Esophagus muscularis mucosa (tissue), 4 donors: ENCODE data around the gene MPZL1. TPM values are rescaled to one million over a fixed set of nuclear protein-coding genes. Genes with fewer than 3 reads are reported as not detected.

Source experiments
- DNase-seq: peaks from one replicate; pipeline ENCODE4 v3.0.0-alpha.2; 2017; ENCODE audit errors: extremely low spot score
- H3K27ac ChIP-seq, 4 donors: fragments of 200-600 bp; sonication (generic); replicated peaks in 1 of 4; 1 replicate in 3 of 4; 2 replicates in 1 of 4; pipeline ENCODE4 v1.5.1; 2016 to 2019; ENCODE audit warnings: mild to moderate bottlenecking in 1 of 4
- H3K27me3 ChIP-seq, 4 donors: fragments of 200-600 bp; sonication (generic); one replicate each; pipeline versions ENCODE4 v1.5.1 to v1.6.0; 2016 to 2019
- H3K36me3 ChIP-seq, 4 donors: fragments of 200-600 bp; sonication (generic); one replicate each; pipeline ENCODE4 v1.5.1; 2016 to 2019
- H3K4me1 ChIP-seq, 4 donors: fragments of 200-600 bp; sonication (generic); one replicate each; pipeline ENCODE4 v1.5.1; 2016 to 2019
- H3K4me3 ChIP-seq, 4 donors: fragments of 200-600 bp; sonication (generic); 1 replicate in 2 of 4; 2 replicates in 2 of 4; pipeline ENCODE4 v1.5.1; 2016 to 2019; ENCODE audit warnings: mild to moderate bottlenecking in 4 of 4, moderate library complexity in 1 of 4
- H3K9me3 ChIP-seq, 4 donors: fragments of 200-600 bp; sonication (generic); 1 replicate in 3 of 4; 2 replicates in 1 of 4; pipeline ENCODE4 v1.5.1; 2016 to 2019
- CTCF ChIP-seq, 3 experiments: fragments of 200-600 bp in 2 of 3; fragments of 450-650 bp in 1 of 3; sonication (generic) in 2 of 3; IDR thresholded peaks; one replicate each; pipeline ENCODE4 v1.5.1; 2017 to 2019; ENCODE audit warnings: antibody characterized with exemption in 3 of 3, mild to moderate bottlenecking in 2 of 3, moderate library complexity in 1 of 3
- EP300 ChIP-seq: sonication (generic); formaldehyde crosslinking; IDR thresholded peaks from one replicate; pipeline ENCODE4 v1.6.1; 2017; ENCODE audit warnings: antibody characterized with exemption
- POLR2A ChIP-seq: fragments of 450-650 bp; IDR thresholded peaks from one replicate; pipeline ENCODE4 v1.6.1; 2017; ENCODE audit warnings: antibody characterized with exemption, moderate library complexity, mild to moderate bottlenecking, low read depth
- POLR2AphosphoS5 ChIP-seq, 2 donors: sonication (generic); formaldehyde crosslinking; IDR thresholded peaks; one replicate each; pipeline ENCODE4 v1.6.1; 2017; ENCODE audit warnings: antibody characterized with exemption in 2 of 2
- WGBS: methylation state at CpG from one replicate; pipeline ENCODE4 v1.1.5; 2018; 5-methylcytosine and 5-hydroxymethylcytosine counted together
- intact Hi-C: fragments of 100-400 bp; cut with DNase I; formaldehyde crosslinking; loops from one replicate; pipeline ENCODE4 v1.15.1; 2023
- total RNA-seq, 4 donors: library from RNA; depleted of rRNA; stranded (reverse); fragments of >200 nt; gene quantifications; one replicate each; pipeline versions ENCODE4 v1.1.0 to v1.2.1, GENCODE V29; 2016

MPZL1 gene
- 100 to 1,000 TPM in 2 of 4 donors, 10 to 100 TPM in 2; 72.7 to 130 (median 107) TPM for total RNA-seq

- peaks cover 19 to 53% (median 49%) of the 10 kb centered on the region in 4 donors for H3K4me1 ChIP-seq
- no peaks in the 10 kb centered on the region for H3K9me3 ChIP-seq
- no peaks in the 10 kb centered on the region for H3K36me3 ChIP-seq
- peak; percentile 99 for DNase-seq
- TF ChIP-seq POLR2AphosphoS5 (IDR thresholded peaks at IDR 0.05), result peak; percentile 87 to 92
- TF ChIP-seq POLR2A, result peak; percentile 71
- no peak for TF ChIP-seq EP300
- H3K27ac ChIP-seq, result peak within 1 kb of the TSS; percentile 82 to 95 (median 92)
- H3K4me3 ChIP-seq, result peak within 1 kb of the TSS; percentile 77 to 99 (median 90)
- WGBS, result 1% methylated on average over 20 of the region's 52 CpGs
- H3K27me3 ChIP-seq, result no peaks in the 10 kb centered on the region
- intact Hi-C loops, result loop anchor here (2.0 kb wide), 1 partner anchor 81 kb away; no protein-coding TSS in a partner anchor
Observed at GRCh38 chr1:167721617-167722151, at the start of gene MPZL1. TSS of gene MPZL1 (plus strand) at chr1:167721982. CDS start at chr1:167722152, 170 bp downstream.

GRCh38 chr1:167672831-167673230 is 49.0 kb upstream of the MPZL1 start:
- WGBS, result 66% methylated on average over 4 of the region's 4 CpGs
- intact Hi-C loops, result no loop called here
- no peak for TF ChIP-seq CTCF (IDR thresholded peaks at IDR 0.05)
- TF ChIP-seq EP300, result no peak
- no peak for TF ChIP-seq POLR2AphosphoS5 (IDR thresholded peaks at IDR 0.05)
- TF ChIP-seq POLR2A, result no peak
- no peak for DNase-seq
- Histone ChIP-seq H3K9me3 (no peaks in the 10 kb centered on the region), H3K27ac (no peak overlapping the region), H3K4me1 (peaks cover 0 to 22% (median 3%) of the 10 kb centered on the region in 4 donors), H3K36me3 (peaks cover 0 to 12% (median 0%) of the 10 kb centered on the region in 4 donors), H3K27me3 (no peaks in the 10 kb centered on the region), H3K4me3 (no peak overlapping the region)

DNA sequence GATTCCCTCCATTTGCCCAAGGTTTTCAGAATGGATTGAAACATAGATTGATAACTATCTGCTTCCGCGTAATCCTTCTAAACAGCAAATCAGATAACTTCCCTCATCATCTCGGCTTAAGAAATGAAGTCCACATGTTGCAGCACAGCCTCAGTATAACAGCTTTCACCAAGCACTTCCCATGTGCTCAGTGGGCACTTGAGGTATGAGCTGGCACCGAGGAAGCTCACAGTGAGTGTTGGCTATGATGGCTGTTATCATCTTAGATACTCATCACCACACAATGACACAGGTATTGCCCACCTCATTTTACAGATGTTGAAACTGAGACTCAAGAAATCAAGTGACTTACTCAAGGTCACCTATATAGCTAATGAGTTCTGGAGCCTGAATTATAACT is 48.5 kb upstream of the MPZL1 start:
- Histone ChIP-seq H3K27me3 (no peaks in the 10 kb centered on the region), H3K4me1 (peaks cover 0 to 18% (median 3%) of the 10 kb centered on the region in 4 donors), H3K9me3 (no peaks in the 10 kb centered on the region), H3K27ac (no peak overlapping the region), H3K4me3 (no peak overlapping the region), H3K36me3 (peaks cover 0 to 12% (median 0%) of the 10 kb centered on the region in 4 donors)
- no peak for DNase-seq
- WGBS, result 81% methylated on average over 4 of the region's 4 CpGs
- intact Hi-C loops, result no loop called here
- TF ChIP-seq POLR2A (no peak), CTCF (IDR thresholded peaks at IDR 0.05) (no peak)

GRCh38 chr1:167674156-167674555 is 47.6 kb upstream of the MPZL1 start:
- no peak overlapping the region for H3K27ac ChIP-seq
- H3K36me3 ChIP-seq, result peaks cover 0 to 12% (median 0%) of the 10 kb centered on the region in 4 donors
- 81% methylated on average over 2 of the region's 2 CpGs for WGBS
- no peaks in the 10 kb centered on the region for H3K27me3 ChIP-seq
- DNase-seq, result no peak
- H3K4me1 ChIP-seq, result peaks cover 0 to 12% (median 5%) of the 10 kb centered on the region in 4 donors
- H3K9me3 ChIP-seq, result no peaks in the 10 kb centered on the region
- TF ChIP-seq POLR2AphosphoS5 (IDR thresholded peaks at IDR 0.05), result no peak
- no peak for TF ChIP-seq CTCF (IDR thresholded peaks at IDR 0.05)
- no peak for TF ChIP-seq EP300
- no peak for TF ChIP-seq POLR2A
- no peak overlapping the region for H3K4me3 ChIP-seq
- intact Hi-C loops, result no loop called here

- no peak overlapping the region for H3K4me3 ChIP-seq
- 78% methylated on average over 5 of the region's 5 CpGs for WGBS
- H3K36me3 ChIP-seq, result peaks cover 0 to 12% (median 0%) of the 10 kb centered on the region in 4 donors
- H3K27ac ChIP-seq, result no peak overlapping the region
- no peak for TF ChIP-seq CTCF (IDR thresholded peaks at IDR 0.05)
- no peak for TF ChIP-seq POLR2A
- TF ChIP-seq POLR2AphosphoS5 (IDR thresholded peaks at IDR 0.05), result no peak
- TF ChIP-seq EP300, result no peak
- no peaks in the 10 kb centered on the region for H3K9me3 ChIP-seq
- no peaks in the 10 kb centered on the region for H3K27me3 ChIP-seq
- DNase-seq, result no peak
- intact Hi-C loops, result no loop called here
- peaks cover 0 to 25% (median 10%) of the 10 kb centered on the region in 4 donors for H3K4me1 ChIP-seq
Observed at GRCh38 chr1:167675440-167675839, 46.3 kb upstream of the MPZL1 start.
